Stimulated activated naive CD4-positive, alpha-beta T cell treated with Interleukin-2 at 50 U/mL for 16 hours (primary cell): ENCODE results near the gene FNIP1.
"Not testable (repeated sequence)": the region's sequence is repeated elsewhere in the genome, so short reads cannot be mapped to it uniquely, and the experiment has no call there.

Experiments
- DNase-seq: peaks from one replicate; lab custom pipeline; 2025; lab: John Stamatoyannopoulos, UW

The FNIP1 gene

GRCh38 chr5:131684595-131684994 is 112.2 kb downstream of the FNIP1 start:
- DNase-seq = no peak

- DNase-seq = no peak
Observed at GRCh38 chr5:131684051-131684450, 112.8 kb downstream of the FNIP1 start.

GRCh38 chr5:131682826-131683225 is 114.0 kb downstream of the FNIP1 start:
- no peak for DNase-seq

- no peak for DNase-seq
Observed at GRCh38 chr5:131682175-131682574, 114.6 kb downstream of the FNIP1 start.

- DNase-seq = no peak
Observed at GRCh38 chr5:131679911-131680310, 116.9 kb downstream of the FNIP1 start.

- DNase-seq = not testable (repeated sequence)
Observed at GRCh38 chr5:131678273-131678672, 118.5 kb downstream of the FNIP1 start.

- DNase-seq = no peak
Observed at GRCh38 chr5:131677115-131677514, 119.7 kb downstream of the FNIP1 start.

- no peak for DNase-seq
Observed at GRCh38 chr5:131672776-131673175, 124.0 kb downstream of the FNIP1 start.

GRCh38 chr5:131671994-131672655 is 124.7 kb downstream of the FNIP1 start:
- DNase-seq = no peak

GRCh38 chr5:131671409-131671808 is 125.4 kb downstream of the FNIP1 start:
- no peak for DNase-seq

- no peak for DNase-seq
Observed at GRCh38 chr5:131664929-131665328, 131.9 kb downstream of the FNIP1 start.

GRCh38 chr5:131661933-131662332 is 134.9 kb downstream of the FNIP1 start:
- no peak for DNase-seq

- no peak for DNase-seq
Observed at GRCh38 chr5:131659841-131660240, 137.0 kb downstream of the FNIP1 start.

- DNase-seq = no peak
Observed at GRCh38 chr5:131659290-131659689, 137.5 kb downstream of the FNIP1 start.

- no peak for DNase-seq
Observed at GRCh38 chr5:131654776-131655175, 142.0 kb downstream of the FNIP1 start.

GRCh38 chr5:131654309-131654708 is 142.5 kb downstream of the FNIP1 start:
- DNase-seq = no peak

- no peak for DNase-seq
Observed at GRCh38 chr5:131649161-131649560, 147.7 kb downstream of the FNIP1 start.

- DNase-seq = no peak
Observed at GRCh38 chr5:131647048-131647769, 149.6 kb downstream of the FNIP1 start.

GRCh38 chr5:131644822-131645221 is 152.0 kb downstream of the FNIP1 start:
- no peak for DNase-seq

- no peak for DNase-seq
Observed at GRCh38 chr5:131644370-131644769, 152.4 kb downstream of the FNIP1 start.

- no peak for DNase-seq
Observed at GRCh38 chr5:131641494-131641893, 155.3 kb downstream of the FNIP1 start.

GRCh38 chr5:131640043-131640856 is 156.6 kb downstream of the FNIP1 start:
- peak; percentile 59 for DNase-seq

- DNase-seq = no peak
Observed at GRCh38 chr5:131639148-131639547, 157.7 kb downstream of the FNIP1 start.
